AG04449 (cell line): ENCODE results near the gene LMNTD2.
"Not testable (repeated sequence)": the region's sequence is repeated elsewhere in the genome, so short reads cannot be mapped to it uniquely, and the experiment has no call there.

Experiments used
- CTCF ChIA-PET: fragments of 350-600 bp; formaldehyde crosslinking; extraction: SDS; loops from one replicate; lab custom pipeline; 2021; ENCODE audit warnings: antibody characterized with exemption; lab: Yijun Ruan, JAX
- POLR2A ChIA-PET: fragments of 400-600, 350-600 bp; formaldehyde crosslinking; extraction: SDS; loops from one replicate; lab custom pipeline; 2020; ENCODE audit warnings: antibody characterized with exemption, inconsistent platforms; lab: Yijun Ruan, JAX
- DNase-seq: peaks from one replicate; pipeline ENCODE4 v3.0.0-alpha.2; 2010; ENCODE audit warnings: low read depth, low spot score
- H3K4me3 ChIP-seq: 2 replicates; pipeline ENCODE4 v1.5.1; 2011; ENCODE audit warnings: low read depth, mild to moderate bottlenecking, control low read depth, low read length
- CTCF ChIP-seq: IDR thresholded peaks from one replicate; pipeline ENCODE4 v1.5.1; 2011; ENCODE audit warnings: mild to moderate bottlenecking, moderate library complexity, low read length, control low read depth, inconsistent platforms; ENCODE audit not compliant: insufficient read depth; ENCODE audit errors: missing control alignments

LMNTD2 gene

GRCh38 chr11:526192-526591 is 34.3 kb downstream of the LMNTD2 start:
- H3K4me3 ChIP-seq: no peak overlapping the region
- CTCF ChIA-PET: no interaction called here
- TF ChIP-seq CTCF: no peak
- POLR2A ChIA-PET: no interaction called here
- DNase-seq: no peak

GRCh38 chr11:521177-521688 is 39.3 kb downstream of the LMNTD2 start:
- no peak for TF ChIP-seq CTCF
- DNase-seq: no peak
- ChIA-PET CTCF (no interaction called here), POLR2A (no interaction called here)
- no peak overlapping the region for H3K4me3 ChIP-seq

GRCh38 chr11:520428-521176 is 39.9 kb downstream of the LMNTD2 start:
- no peak for TF ChIP-seq CTCF
- ChIA-PET POLR2A (no interaction called here), CTCF (no interaction called here)
- no peak for DNase-seq
- H3K4me3 ChIP-seq: no peak overlapping the region

- DNase-seq: peak; percentile 65
- POLR2A ChIA-PET: interaction anchor here (1.2 kb wide), 1 partner anchor 12 kb away, joined by 3 read pairs; no protein-coding TSS in a partner anchor
- H3K4me3 ChIP-seq: peak overlapping the region; percentile 49
Observed at GRCh38 chr11:518463-519202, 41.9 kb downstream of the LMNTD2 start.

GRCh38 chr11:516918-517685 is 43.4 kb downstream of the LMNTD2 start:
- CTCF ChIA-PET: interaction anchor here (1.1 to 1.8 kb wide), 4 partner anchors 13 to 207 kb away, joined by 3 to 5 read pairs (median 4); no protein-coding TSS in a partner anchor
- POLR2A ChIA-PET, H3K4me3 ChIP-seq: not testable (repeated sequence)

More at GRCh38 chr11:518463-519202, 41.9 kb downstream of the LMNTD2 start:
- peak; percentile 87 for TF ChIP-seq CTCF
- CTCF ChIA-PET: interaction anchor here (0.6 to 2.0 kb wide), 30 partner anchors 9 to 321 kb away, joined by 3 to 57 read pairs (median 3); partner anchors contain the start of genes HRAS and IFITM2

GRCh38 chr11:516400-516799 is 44.1 kb downstream of the LMNTD2 start:
- no peak for DNase-seq
- ChIA-PET POLR2A (no interaction called here), CTCF (interaction anchor here (1.5 to 1.8 kb wide), 2 partner anchors 18 to 68 kb away, joined by 4 to 5 read pairs; no protein-coding TSS in a partner anchor)
- no peak overlapping the region for H3K4me3 ChIP-seq
- no peak for TF ChIP-seq CTCF

More at GRCh38 chr11:516918-517685, 43.4 kb downstream of the LMNTD2 start:
- not testable (repeated sequence) for DNase-seq
